NCI-H1436 treated with DMSO at 0.1 percent for 48 hours (cell line): ENCODE measurements around the gene APOA4.
"Not testable (repeated sequence)": the region's sequence is repeated elsewhere in the genome, so short reads cannot be mapped to it uniquely, and the experiment has no call there.

Experiments used
- DNase-seq: peaks from one replicate; lab custom pipeline; 2025; lab: John Stamatoyannopoulos, UW

The APOA4 gene

GRCh38 chr11:116847612-116848011, 24.5 kb upstream of the APOA4 start:
- DNase-seq = no peak

GRCh38 chr11:116844722-116845121, 21.6 kb upstream of the APOA4 start:
- no peak for DNase-seq

- no peak for DNase-seq
These were observed 20.6 kb upstream of the APOA4 start for GRCh38 chr11:116843661-116844060.

- no peak for DNase-seq
These were observed 19.8 kb upstream of the APOA4 start for GRCh38 chr11:116842909-116843308.

- DNase-seq = no peak
These were observed 19.0 kb upstream of the APOA4 start for GRCh38 chr11:116842117-116842516.

- no peak for DNase-seq
These were observed 17.7 kb upstream of the APOA4 start for GRCh38 chr11:116840746-116841296.

GRCh38 chr11:116840224-116840745, 17.2 kb upstream of the APOA4 start:
- DNase-seq = no peak

- DNase-seq = no peak
These were observed 15.4 kb upstream of the APOA4 start for GRCh38 chr11:116838321-116839084.

GRCh38 chr11:116837231-116838091, 14.4 kb upstream of the APOA4 start, which contains the start of gene APOA1:
Gene APOA1, minus strand, starts transcription at chr11:116837622. Its CDS starts 235 bp downstream, at chr11:116837387.
- DNase-seq = no peak

GRCh38 chr11:116836632-116836991, 13.5 kb upstream of the APOA4 start:
- DNase-seq = no peak

GRCh38 chr11:116835791-116836631, 12.9 kb upstream of the APOA4 start:
- peak; percentile 70 for DNase-seq

GRCh38 chr11:116835042-116835772, 12.1 kb upstream of the APOA4 start:
- DNase-seq = no peak

- not testable (repeated sequence) for DNase-seq
These were observed 11.5 kb upstream of the APOA4 start for GRCh38 chr11:116834535-116835041.

GRCh38 chr11:116833816-116834534, 10.9 kb upstream of the APOA4 start:
- DNase-seq = no peak

- DNase-seq = no peak
These were observed 10.3 kb upstream of the APOA4 start for GRCh38 chr11:116833491-116833815.

- DNase-seq = no peak
These were observed 9.5 kb upstream of the APOA4 start for GRCh38 chr11:116832350-116833290.

- DNase-seq = no peak
These were observed 8.8 kb upstream of the APOA4 start for GRCh38 chr11:116831790-116832349.

GRCh38 chr11:116830184-116830912, 7.2 kb upstream of the APOA4 start:
- no peak for DNase-seq
